HG03558 (cell line): Measurements from ENCODE around the gene HCN4.

Source experiments
- ATAC-seq: cut with Tn5 transposase; IDR thresholded peaks from one replicate; pipeline ENCODE4 v1.9.1; 2021; ENCODE audit warnings: moderate number of reproducible peaks; ENCODE audit not compliant: unreplicated experiment; ENCODE audit errors: extremely low read depth

The HCN4 gene

GRCh38 chr15:73329501-73330200 is 39.1 kb downstream of the HCN4 start:
- no peak for ATAC-seq

GRCh38 chr15:73328981-73329380 is 39.8 kb downstream of the HCN4 start:
- no peak for ATAC-seq

DNA sequence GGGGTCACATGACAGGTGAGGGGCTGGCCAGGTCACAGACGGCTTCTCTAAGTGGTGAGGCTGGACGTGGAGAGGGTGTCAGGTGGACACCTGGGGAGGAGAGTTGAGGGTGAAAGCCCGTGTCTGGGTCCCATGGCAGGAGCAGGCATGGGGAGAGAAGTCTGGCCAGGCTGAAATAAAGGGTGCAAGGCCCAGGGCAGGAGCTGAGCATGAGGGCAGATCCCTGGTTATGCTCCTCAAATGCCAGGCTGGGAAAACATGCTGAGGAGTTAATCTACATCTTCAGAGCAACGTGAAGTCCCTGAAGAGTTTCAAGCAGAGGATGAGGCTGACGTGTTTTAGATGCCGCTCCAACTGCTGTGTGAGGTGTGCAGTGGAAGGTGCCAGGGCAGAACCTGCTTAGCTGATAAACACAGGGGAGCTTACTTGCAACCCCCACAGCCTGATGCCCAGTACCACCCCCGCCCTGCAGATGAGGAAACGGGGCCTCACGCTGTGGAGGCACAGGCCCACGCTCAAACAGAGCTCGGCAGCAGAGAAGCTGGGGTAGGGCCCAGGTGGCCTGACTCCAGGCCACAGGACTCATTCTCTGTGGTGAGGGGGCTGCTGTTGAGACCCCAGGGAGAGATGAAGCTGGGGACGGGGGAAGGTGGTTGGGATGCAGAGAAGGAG is 40.5 kb downstream of the HCN4 start:
- ATAC-seq: no peak

GRCh38 chr15:73326157-73326556 is 42.6 kb downstream of the HCN4 start:
- no peak for ATAC-seq

GRCh38 chr15:73325191-73325861 is 43.4 kb downstream of the HCN4 start:
- ATAC-seq: no peak

DNA sequence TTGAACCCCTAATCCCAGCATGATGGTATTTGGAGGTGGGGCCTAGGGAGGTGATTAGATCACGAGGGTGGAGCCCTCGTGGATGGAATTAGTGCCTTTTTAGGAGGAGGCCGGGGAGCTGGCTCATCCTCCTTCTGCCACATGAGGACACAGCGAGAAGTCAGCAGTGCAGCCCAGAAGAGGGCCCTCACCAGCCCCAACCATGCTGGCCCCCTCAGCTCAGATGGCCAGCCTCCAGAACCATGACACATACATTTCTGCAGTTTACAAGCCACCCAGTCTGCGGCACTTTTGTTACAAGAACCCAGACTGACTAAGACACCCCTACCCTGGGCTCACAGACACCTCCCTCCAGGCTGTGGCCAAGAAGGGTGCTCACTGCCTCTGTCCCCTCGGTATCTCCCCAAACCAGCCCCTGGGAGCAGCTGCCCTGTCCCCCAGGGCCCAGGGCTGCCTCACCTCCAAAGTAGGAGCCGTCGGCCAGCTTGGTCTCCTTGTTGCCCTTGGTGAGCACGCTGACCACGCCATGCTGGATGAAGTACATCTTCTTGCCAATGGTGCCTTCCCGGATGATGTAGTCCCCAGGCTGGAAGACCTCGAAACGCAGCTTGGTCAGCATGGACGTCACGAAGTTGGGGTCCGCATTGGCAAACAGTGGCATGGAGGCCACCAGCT is 44.1 kb downstream of the HCN4 start:
- no peak for ATAC-seq

- ATAC-seq: no peak
Measured at GRCh38 chr15:73323956-73324355, 44.8 kb downstream of the HCN4 start.

DNA sequence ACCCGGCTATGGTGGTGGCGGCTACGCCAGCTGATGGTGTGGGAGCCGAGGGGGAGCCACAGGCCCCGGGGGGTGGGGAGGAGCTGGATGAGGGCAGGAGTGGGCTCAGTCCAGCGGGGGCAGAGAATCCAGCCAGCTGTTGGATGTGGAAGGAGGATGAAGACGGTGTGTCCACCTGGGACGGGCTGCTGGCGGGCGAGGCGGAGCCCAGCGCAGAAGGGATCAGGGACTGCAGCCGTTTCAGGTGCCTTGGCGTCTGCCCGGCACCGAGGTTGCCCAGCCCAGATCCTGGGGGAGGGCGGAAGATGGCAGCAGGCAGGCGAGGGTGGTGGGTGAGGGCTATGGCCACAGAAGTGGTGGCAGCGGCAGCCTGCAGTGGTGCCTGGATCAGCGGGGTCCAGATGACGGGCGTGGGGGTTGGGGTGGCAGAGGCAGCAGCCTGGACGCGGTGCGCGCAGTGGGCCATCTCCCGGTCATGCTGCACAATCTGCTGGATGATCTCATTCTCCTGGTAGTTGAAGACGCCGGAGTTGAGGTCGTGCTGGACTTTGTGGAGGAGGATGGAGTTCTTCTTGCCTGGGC is 45.3 kb downstream of the HCN4 start:
- ATAC-seq: no peak

DNA sequence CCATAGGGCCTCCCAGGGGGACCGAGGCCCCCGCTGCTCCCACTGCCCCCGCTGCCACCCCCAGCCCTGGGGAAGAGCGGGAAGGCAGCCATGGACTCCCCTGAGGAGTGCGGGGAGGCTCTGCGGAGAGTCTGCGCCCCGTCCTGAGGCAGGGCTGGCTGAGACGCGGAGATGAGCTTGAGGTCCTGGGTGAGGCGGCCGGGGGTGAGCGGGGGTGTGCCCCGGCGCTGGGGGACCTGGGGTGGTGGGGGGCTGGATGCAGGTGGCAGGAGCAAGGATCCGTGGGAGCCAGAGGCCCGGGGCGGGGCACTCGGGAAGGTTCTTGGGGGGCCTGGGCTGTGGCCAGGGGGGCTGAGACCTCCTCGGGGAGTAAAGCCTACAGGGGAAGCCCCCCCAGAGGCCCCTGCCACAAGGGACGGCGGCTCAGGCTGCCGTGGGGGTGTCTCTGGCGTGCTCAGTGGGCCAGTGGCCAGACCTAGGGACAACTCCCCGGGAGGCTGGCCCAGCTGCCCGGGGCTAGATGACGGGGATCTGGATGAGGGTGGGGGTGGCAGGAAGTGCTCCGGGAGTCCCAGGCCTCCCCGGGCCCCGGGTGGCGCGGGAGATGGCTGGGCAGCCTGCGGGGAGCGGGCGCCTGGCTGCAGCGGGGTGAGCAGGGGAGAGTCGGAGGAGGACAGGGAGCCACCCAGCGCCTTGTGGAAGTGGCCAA is 45.9 kb downstream of the HCN4 start:
- ATAC-seq: no peak

GRCh38 chr15:73321496-73322450 is 47.0 kb downstream of the HCN4 start:
- no peak for ATAC-seq

- ATAC-seq: no peak
Measured at GRCh38 chr15:73320619-73321180, 48.1 kb downstream of the HCN4 start.

GRCh38 chr15:73319460-73320245 is 49.1 kb downstream of the HCN4 start:
- ATAC-seq: no peak

DNA sequence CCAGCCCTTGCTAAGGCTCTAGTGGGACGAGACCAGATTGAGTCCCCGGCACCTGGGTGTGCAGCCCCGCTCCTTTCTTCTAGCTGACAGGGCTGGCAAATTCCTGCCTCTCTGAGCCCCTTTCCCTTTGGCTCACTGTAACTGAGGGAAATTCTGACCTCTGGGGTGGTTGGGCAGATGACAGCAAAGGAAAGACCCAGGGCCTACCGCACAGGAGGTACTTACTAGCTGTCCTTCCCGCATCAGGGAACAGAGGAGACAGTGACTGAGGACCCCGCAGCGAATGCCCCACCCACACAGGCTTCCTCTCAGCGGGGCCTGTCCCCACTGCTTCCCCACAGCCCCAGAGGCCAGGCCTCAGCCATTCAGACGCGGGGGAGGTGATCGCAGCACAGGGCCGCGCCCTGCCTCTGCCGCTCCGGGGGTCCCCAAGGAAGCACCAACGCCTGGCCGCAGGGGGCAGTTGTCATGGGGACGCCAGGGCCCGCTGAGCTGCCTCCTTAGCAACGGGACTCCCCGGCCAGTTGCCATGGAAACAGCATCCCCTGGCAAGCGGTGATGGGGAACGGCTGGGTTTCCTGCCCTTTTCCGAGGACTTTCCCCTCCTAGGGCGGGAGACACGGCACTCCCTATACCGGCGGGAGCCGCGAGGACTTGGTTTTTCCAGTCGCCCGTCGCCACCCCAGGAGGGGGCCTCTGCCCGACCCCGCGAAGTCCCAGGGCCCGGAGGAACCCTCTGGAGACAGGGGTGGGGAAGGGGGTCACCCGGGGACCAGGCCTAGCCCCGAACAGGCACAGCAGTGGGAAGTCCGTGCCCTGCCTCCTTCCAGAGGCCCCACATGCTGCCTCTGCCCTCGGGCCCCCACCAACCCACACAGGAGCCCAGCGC is 50.1 kb downstream of the HCN4 start:
- ATAC-seq: no peak

DNA sequence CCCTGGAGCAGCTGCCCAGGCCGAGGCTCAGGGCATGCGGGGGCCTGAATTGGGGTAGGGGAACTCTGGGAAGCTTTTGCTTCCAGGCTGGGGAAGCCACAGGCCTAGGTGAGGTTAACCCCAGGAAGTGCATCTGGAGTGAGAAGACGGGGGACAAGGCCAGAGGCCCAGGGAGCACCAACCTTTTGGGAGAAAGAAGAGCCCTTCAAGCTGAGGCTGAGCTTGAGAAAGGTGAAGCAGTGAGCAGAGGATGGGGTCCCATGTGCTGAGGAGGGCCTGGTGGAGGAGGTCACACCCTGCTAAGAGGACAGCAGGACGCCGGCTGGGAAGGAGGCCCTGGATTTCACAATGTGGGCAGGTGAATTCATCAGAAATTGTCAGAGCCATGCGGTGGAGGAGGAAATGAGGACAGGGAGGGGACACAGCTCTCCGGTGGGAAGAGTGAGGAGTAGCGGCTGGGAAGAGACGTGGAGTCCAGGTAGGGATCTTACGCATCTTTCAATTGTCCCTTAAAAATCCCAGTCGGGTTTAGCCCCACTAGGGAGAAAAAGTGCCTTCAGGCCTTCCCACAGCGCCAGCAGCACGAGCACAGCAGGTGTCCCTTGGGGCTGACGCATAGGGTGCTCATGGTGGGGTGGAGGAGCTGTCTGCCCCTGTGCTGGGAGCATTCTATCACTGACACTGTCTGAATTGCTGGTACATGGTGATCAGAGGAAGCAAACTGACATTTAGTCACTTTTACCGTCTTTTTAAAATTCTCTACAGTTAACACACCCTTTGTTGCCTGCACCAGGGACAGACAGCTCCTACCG is 50.9 kb downstream of the HCN4 start:
- no peak for ATAC-seq

DNA sequence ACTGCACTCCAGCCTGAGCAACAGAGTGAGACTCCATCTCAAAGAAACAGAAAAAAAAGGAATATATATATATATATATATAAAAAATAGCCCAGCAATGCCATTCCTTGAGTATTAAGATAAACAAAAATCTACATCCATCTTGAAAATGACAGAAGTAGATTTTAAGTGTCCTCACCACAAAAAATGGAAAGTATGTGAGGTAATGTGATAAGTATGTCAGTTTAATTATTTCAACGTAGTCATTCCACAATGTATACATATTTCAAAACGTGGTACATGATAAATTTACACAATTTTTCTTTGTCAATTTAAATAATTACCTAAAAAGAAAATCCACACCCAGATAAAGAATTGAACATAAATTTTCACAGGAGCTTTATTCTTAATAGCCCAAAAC is 54.9 kb downstream of the HCN4 start:
- no peak for ATAC-seq

DNA sequence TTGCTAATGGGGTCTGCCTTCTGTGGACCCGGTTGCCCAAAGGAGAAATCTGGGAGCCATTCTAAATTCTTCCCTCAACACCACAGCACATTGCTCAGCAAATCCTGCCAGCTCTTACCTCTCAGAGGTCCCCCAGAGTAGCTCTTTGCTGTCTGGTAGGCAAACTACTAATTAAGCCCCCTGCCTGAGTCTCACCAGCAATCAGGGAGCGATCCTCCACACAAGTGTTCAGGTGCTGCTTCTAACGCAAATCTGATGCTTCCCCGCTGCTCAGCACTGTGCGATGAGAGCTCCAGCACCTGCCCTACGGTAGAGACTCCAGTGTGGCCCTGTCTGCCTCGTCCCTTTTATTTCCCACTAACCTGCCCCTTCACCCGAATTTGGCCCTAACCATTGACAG is 60.5 kb downstream of the HCN4 start:
- no peak for ATAC-seq
